ENCODE results near the gene TNIK. TPM values are rescaled to one million over a fixed set of nuclear protein-coding genes. Genes with fewer than 3 reads are reported as not detected.

Gene TNIK
- total RNA-seq, 1 donor from 2014 or later, result 17.0 TPM

DNA sequence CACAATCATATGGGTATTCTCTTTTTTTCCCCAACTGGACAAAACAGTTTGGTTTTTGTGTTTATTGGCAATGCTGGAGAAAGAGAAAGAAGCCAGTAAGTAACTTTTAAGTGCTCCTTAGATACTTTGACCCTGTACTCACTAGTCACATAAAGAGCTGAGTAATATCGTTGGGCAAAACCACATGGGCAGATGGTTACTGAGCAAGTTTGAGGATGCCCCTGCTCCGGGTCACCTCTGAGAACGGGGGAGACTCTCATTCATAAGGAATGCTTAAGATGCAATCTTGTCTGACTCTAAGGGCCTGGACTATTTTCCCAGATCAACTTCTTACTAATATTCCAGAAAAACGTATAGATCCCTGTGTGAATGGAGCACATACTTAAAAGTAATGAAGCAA is 327.3 kb downstream of the TNIK start:
- TF ChIP-seq, protein P1, sequence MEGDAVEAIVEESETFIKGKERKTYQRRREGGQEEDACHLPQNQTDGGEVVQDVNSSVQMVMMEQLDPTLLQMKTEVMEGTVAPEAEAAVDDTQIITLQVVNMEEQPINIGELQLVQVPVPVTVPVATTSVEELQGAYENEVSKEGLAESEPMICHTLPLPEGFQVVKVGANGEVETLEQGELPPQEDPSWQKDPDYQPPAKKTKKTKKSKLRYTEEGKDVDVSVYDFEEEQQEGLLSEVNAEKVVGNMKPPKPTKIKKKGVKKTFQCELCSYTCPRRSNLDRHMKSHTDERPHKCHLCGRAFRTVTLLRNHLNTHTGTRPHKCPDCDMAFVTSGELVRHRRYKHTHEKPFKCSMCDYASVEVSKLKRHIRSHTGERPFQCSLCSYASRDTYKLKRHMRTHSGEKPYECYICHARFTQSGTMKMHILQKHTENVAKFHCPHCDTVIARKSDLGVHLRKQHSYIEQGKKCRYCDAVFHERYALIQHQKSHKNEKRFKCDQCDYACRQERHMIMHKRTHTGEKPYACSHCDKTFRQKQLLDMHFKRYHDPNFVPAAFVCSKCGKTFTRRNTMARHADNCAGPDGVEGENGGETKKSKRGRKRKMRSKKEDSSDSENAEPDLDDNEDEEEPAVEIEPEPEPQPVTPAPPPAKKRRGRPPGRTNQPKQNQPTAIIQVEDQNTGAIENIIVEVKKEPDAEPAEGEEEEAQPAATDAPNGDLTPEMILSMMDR (IDR thresholded peaks at IDR 0.05; ENCODE audit: insufficient read depth, low read length, poor library complexity, severe bottlenecking), result no peak
- Histone ChIP-seq H3K27me3 (ENCODE audit: control insufficient read depth, insufficient read depth, low read length) (no peaks in the 10 kb centered on the region), H3K36me3 (ENCODE audit: control insufficient read depth, insufficient read depth, low read length) (no peaks in the 10 kb centered on the region), H3K4me3 (ENCODE audit: low read depth, low read length) (no peak overlapping the region)
- peak; percentile 65 for DNase-seq (ENCODE audit: low read depth)

DNA sequence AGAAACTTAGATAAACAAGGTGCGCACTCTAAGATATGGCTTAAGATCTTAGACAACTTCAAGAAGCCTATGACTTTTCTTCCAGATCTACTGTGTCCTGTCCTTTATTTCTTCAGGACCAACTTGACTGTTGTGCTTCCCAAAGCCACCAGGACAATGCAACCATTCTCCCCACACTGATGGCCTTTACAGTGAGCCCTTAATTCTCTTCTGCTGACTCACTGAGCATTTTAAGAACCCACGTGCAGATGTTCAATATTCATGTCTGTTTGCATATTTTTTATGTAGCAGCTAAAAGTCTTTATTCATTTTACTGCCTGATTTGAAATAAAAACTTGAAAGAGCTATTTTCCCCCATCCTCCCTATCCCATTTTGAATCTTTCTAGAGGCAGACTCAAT is 330.4 kb downstream of the TNIK start:
- no peak overlapping the region for H3K4me3 ChIP-seq (ENCODE audit: low read depth, low read length)
- TF ChIP-seq, protein P1 (IDR thresholded peaks at IDR 0.05; ENCODE audit: insufficient read depth, low read length, poor library complexity, severe bottlenecking), result no peak
- no peak for DNase-seq (ENCODE audit: low read depth)
- no peaks in the 10 kb centered on the region for H3K36me3 ChIP-seq (ENCODE audit: control insufficient read depth, insufficient read depth, low read length)
- no peaks in the 10 kb centered on the region for H3K27me3 ChIP-seq (ENCODE audit: control insufficient read depth, insufficient read depth, low read length)

DNA sequence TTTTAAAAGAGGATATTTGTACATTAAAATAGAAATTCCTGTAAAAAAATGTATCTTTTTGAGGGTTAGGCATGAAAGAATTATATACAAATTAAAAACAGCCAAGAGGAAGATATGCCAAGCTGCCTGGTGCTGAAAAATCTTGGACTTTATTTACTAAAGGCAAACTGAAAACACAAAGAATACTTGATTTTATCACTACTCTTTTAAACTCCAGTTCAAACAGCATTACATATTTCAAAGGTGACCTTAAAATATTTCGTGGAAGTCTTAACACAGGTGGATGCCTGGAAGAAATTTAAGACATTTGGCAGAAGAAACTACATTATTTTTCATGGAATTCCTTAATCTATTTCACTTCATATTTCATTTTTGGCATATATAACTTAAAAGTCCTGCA is 332.6 kb downstream of the TNIK start:
- DNase-seq (ENCODE audit: low read depth), result no peak
- TF ChIP-seq, protein P1 (IDR thresholded peaks at IDR 0.05; ENCODE audit: insufficient read depth, low read length, poor library complexity, severe bottlenecking), result no peak
- no peak overlapping the region for H3K4me3 ChIP-seq (ENCODE audit: low read depth, low read length)
- H3K27me3 ChIP-seq (ENCODE audit: control insufficient read depth, insufficient read depth, low read length), result no peaks in the 10 kb centered on the region
- H3K36me3 ChIP-seq (ENCODE audit: control insufficient read depth, insufficient read depth, low read length), result no peaks in the 10 kb centered on the region

DNA sequence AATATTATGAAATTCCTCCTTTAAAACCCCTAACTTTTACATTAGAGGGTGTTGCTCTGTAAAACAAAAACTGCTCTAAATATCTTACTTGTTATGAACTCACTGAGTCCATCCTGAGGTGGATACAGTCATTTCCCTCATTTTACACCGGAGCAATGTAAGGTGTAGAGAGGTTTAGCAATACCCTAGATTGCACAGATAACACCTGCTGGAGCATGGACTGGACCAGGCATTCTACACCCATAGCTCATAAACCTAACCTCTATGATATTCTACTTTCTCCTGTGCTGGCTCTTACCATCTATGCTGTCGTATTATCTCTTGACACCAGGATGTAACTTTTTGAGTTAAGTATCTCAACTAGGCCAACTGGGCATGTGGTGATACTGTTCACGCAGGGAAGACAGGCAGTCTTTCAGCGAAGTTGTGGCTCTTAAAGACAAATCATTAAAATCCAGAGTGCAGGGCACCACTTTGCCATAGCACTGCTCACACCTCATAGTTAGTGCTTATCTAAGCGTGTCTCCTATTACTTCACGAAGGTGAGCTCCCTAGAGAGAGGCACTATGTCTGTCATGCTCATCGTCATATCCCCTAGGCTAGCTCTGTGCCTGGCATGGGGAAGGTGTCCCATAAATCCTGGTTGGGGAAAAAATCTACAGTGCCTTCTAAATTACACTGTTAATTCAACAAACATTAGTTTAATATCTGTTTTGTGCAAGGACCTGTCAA is 333.6 kb downstream of the TNIK start:
- no peaks in the 10 kb centered on the region for H3K27me3 ChIP-seq (ENCODE audit: control insufficient read depth, insufficient read depth, low read length)
- H3K4me3 ChIP-seq (ENCODE audit: low read depth, low read length), result no peak overlapping the region
- H3K36me3 ChIP-seq (ENCODE audit: control insufficient read depth, insufficient read depth, low read length), result no peaks in the 10 kb centered on the region
- TF ChIP-seq, protein P1 (IDR thresholded peaks at IDR 0.05; ENCODE audit: insufficient read depth, low read length, poor library complexity, severe bottlenecking), result no peak
- DNase-seq (ENCODE audit: low read depth), result no peak

DNA sequence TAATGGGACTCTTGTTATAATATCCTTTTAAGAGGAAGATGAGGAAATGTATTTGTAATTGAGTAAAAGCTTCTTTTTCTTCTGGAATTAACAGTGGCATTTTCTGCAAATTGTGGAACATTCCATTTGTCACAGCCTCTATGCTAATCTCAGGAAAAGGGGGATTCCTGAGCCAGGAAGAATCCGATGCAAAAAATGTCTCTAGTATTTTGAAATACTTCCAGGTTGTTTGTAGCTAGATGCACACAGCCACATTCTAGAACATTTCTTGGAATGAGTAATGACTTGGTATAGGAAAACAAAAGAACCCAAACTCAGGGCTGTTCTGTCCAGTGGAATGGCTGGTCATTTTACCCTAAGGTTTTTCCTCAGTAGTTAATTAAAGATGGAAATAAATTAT is 335.2 kb downstream of the TNIK start:
- no peak for DNase-seq (ENCODE audit: low read depth)
- H3K4me3 ChIP-seq (ENCODE audit: low read depth, low read length), result no peak overlapping the region

More for the DNA sequence above, 335.2 kb downstream of the TNIK start:
- Histone ChIP-seq H3K36me3 (ENCODE audit: control insufficient read depth, insufficient read depth, low read length) (no peaks in the 10 kb centered on the region), H3K27me3 (ENCODE audit: control insufficient read depth, insufficient read depth, low read length) (no peaks in the 10 kb centered on the region)
- TF ChIP-seq, protein P1 (IDR thresholded peaks at IDR 0.05; ENCODE audit: insufficient read depth, low read length, poor library complexity, severe bottlenecking), result no peak

All from kidney epithelial cell (primary cell).